MM.1S (cell line): ENCODE data around the gene CRTC2.

Experiments used
- DNase-seq: peaks from one replicate; pipeline ENCODE4 v3.0.0-alpha.2; 2015
- H2AFZ ChIP-seq: fragments of 300-600 bp; sonication (generic); 2 replicates; pipeline ENCODE4 v1.6.0; 2016; ENCODE audit warnings: antibody characterized with exemption, low read length
- H3F3A ChIP-seq: fragments of 300-600 bp; sonication (generic); 2 replicates; pipeline ENCODE4 v1.6.1; 2016; ENCODE audit warnings: mild to moderate bottlenecking, antibody characterized with exemption, low read length, moderate library complexity, mixed read lengths; ENCODE audit not compliant: insufficient read depth
- H3K27ac ChIP-seq: fragments of 300-600 bp; sonication (generic); 2 replicates; pipeline ENCODE4 v1.5.1; 2016; ENCODE audit warnings: mild to moderate bottlenecking, low read length
- H3K27me3 ChIP-seq: fragments of 300-600 bp; sonication (generic); replicated peaks from 2 replicates; pipeline ENCODE4 v1.6.0; 2016; ENCODE audit warnings: low read length; ENCODE audit not compliant: insufficient read depth
- H3K36me3 ChIP-seq: fragments of 300-600 bp; sonication (generic); replicated peaks from 2 replicates; pipeline ENCODE4 v1.6.1; 2016; ENCODE audit warnings: mild to moderate bottlenecking, low read length, mixed read lengths; ENCODE audit not compliant: insufficient read depth
- H3K4me1 ChIP-seq: fragments of 300-600 bp; sonication (generic); 2 replicates; pipeline ENCODE4 v1.6.1; 2016; ENCODE audit warnings: low read length, mixed read lengths
- H3K4me2 ChIP-seq: fragments of 300-600 bp; sonication (generic); 2 replicates; pipeline ENCODE4 v1.6.0; 2016; ENCODE audit warnings: low read depth, low read length
- H3K4me3 ChIP-seq: fragments of 300-600 bp; sonication (generic); 2 replicates; pipeline ENCODE4 v1.5.1; 2016; ENCODE audit warnings: low read length, mixed read lengths
- H3K79me2 ChIP-seq: fragments of 300-600 bp; sonication (generic); 2 replicates; pipeline ENCODE4 v1.6.1; 2016; ENCODE audit warnings: mixed run types, low read length, mixed read lengths
- H3K9ac ChIP-seq: fragments of 300-600 bp; sonication (generic); 2 replicates; pipeline ENCODE4 v1.6.1; 2016; ENCODE audit warnings: low read length, mixed read lengths
- H3K9me2 ChIP-seq: fragments of 300-600 bp; sonication (generic); replicated peaks from 2 replicates; pipeline ENCODE4 v1.6.1; 2016; ENCODE audit warnings: mild to moderate bottlenecking, low read length, mixed read lengths; ENCODE audit not compliant: insufficient read depth
- H3K9me3 ChIP-seq: fragments of 300-600 bp; sonication (generic); replicated peaks from 2 replicates; pipeline ENCODE4 v1.6.1; 2016; ENCODE audit warnings: mild to moderate bottlenecking, low read length, mixed read lengths; ENCODE audit not compliant: insufficient read depth
- H4K20me1 ChIP-seq: fragments of 300-600 bp; sonication (generic); 2 replicates; pipeline ENCODE4 v1.6.1; 2016; ENCODE audit warnings: mild to moderate bottlenecking, low read length, moderate library complexity, mixed read lengths; ENCODE audit not compliant: insufficient read depth
- EZH2 ChIP-seq: fragments of 300-600 bp; sonication (generic); optimal IDR thresholded peaks from 2 replicates; pipeline ENCODE3; 2017; ENCODE audit warnings: low read depth, mild to moderate bottlenecking, antibody characterized with exemption, low read length, mixed read lengths
- EZH2phosphoT487 ChIP-seq: fragments of 300-600 bp; sonication (generic); IDR thresholded peaks from 2 replicates; pipeline ENCODE4 v1.6.1; 2018; ENCODE audit warnings: antibody characterized with exemption, low read length
- TF ChIP-seq, protein P1 (sequence below): fragments of 300-600 bp; sonication (generic); IDR thresholded peaks from 2 replicates; pipeline ENCODE4 v1.5.1; 2016; ENCODE audit warnings: antibody characterized with exemption, low read length, mixed read lengths

The CRTC2 gene

DNA sequence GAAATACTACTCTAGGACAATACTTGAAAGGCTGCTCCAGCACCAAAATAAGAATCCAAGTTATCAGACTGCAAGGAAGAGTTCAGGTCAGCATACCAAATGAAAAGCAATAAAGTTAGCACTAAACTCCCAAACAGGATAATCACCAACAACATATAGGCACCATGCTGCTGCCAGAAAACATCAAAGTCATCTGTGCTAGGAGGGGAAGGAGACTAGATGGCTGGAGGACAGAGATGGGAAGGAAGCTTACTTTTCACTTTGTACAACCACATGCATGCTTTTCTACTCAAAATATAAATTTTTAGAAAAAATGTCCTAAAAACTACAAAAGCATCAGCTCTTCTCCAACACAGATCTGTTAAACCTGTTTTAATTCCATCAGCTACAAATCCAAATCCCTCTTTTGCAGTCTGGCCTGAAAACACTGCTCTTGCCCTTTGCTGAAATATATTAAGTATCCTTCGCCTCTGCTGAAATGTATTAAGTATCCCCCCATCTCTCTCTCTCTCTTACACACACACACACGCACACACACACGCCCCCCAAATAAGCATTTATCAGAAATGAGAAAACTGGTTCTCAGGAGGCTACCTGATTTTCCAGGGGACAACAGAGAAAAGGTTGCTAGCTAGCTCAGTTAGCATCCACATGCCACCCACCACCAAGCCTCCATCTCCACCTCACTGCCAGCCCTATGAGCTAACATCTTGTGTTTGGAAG is 37.2 kb downstream of the CRTC2 start:
- Histone ChIP-seq H3K4me2 (peak overlapping the region; percentile 71), H3K9ac (peak overlapping the region; percentile 62; the same call in 1 of the 2 replicates), H2AFZ (no peak overlapping the region), H3K79me2 (peaks cover 70% of the 10 kb centered on the region), H3K9me2 (no peaks in the 10 kb centered on the region), H3F3A (peaks cover 28% of the 10 kb centered on the region), H3K36me3 (no peaks in the 10 kb centered on the region), H4K20me1 (peaks cover 31% of the 10 kb centered on the region), H3K4me3 (peak overlapping the region; percentile 71), H3K4me1 (peaks cover 24% of the 10 kb centered on the region), H3K9me3 (no peaks in the 10 kb centered on the region), H3K27ac (no peak overlapping the region), H3K27me3 (no peaks in the 10 kb centered on the region)
- DNase-seq, result no peak
- TF ChIP-seq EZH2phosphoT487 (no peak), EZH2 (no peak)

DNA sequence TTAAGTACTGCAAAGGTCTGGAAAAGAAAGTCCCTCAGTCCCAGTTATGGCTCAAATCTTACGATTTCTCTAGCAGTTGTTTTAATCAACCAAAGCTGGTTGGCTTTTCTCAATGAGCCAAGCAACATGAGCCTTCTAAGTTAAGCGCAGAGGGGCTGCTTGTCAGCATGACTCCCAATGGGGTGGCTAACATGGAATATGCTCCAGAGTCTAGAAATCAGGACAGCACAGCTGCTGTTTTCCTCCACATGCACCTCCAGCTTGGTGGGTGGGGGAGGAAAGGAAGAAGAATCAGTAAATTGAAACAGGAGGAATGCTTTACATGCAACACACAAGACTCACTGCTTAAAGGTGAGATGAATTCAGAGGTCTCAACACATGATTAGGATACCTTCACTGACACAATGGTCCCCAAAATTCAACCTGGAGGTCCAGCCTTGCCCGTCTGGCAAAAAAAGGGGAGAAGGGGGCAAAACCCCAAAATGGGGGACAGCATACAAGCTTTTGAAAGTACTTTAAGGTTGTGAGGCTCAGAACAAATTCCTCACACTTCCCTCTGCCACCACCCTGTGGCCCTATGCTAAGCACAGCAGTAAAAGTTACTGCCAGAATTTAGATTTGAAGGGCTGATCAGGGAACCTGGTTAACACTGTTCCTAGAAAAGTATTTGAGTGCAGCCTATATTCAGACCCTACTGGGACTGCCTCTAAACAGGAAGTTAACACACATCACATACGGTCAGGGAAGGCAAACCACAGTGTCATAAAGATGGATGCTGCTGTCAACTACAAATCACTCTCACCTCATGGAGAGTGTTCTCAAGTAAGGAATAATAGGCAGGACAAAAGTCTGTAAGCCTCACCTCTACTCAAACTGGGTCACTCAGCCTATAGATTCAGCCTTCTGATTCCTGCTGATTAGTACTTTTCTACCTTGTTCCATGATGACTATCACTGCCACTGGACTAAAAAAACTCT is 38.2 kb downstream of the CRTC2 start:
- Histone ChIP-seq H3K4me2 (peak overlapping the region; percentile 71), H3K79me2 (peaks cover 81% of the 10 kb centered on the region), H3F3A (peaks cover 20% of the 10 kb centered on the region), H3K9me2 (no peaks in the 10 kb centered on the region), H3K27me3 (no peaks in the 10 kb centered on the region), H3K27ac (no peak overlapping the region), H3K4me3 (peak overlapping the region; percentile 71; the same call in 1 of the 2 replicates), H4K20me1 (peaks cover 31% of the 10 kb centered on the region), H3K9me3 (no peaks in the 10 kb centered on the region), H3K4me1 (peaks cover 24% of the 10 kb centered on the region), H3K36me3 (no peaks in the 10 kb centered on the region), H2AFZ (no peak overlapping the region), H3K9ac (peak overlapping the region; percentile 7; the same call in 1 of the 2 replicates)
- TF ChIP-seq, protein P1, sequence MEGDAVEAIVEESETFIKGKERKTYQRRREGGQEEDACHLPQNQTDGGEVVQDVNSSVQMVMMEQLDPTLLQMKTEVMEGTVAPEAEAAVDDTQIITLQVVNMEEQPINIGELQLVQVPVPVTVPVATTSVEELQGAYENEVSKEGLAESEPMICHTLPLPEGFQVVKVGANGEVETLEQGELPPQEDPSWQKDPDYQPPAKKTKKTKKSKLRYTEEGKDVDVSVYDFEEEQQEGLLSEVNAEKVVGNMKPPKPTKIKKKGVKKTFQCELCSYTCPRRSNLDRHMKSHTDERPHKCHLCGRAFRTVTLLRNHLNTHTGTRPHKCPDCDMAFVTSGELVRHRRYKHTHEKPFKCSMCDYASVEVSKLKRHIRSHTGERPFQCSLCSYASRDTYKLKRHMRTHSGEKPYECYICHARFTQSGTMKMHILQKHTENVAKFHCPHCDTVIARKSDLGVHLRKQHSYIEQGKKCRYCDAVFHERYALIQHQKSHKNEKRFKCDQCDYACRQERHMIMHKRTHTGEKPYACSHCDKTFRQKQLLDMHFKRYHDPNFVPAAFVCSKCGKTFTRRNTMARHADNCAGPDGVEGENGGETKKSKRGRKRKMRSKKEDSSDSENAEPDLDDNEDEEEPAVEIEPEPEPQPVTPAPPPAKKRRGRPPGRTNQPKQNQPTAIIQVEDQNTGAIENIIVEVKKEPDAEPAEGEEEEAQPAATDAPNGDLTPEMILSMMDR, result peak; percentile 48
- no peak for TF ChIP-seq EZH2phosphoT487
- no peak for TF ChIP-seq EZH2
- DNase-seq, result peak; percentile 30

- Histone ChIP-seq H3K27me3 (no peaks in the 10 kb centered on the region), H3K9ac (no peak overlapping the region), H3K27ac (no peak overlapping the region), H4K20me1 (peaks cover 31% of the 10 kb centered on the region), H2AFZ (no peak overlapping the region), H3K9me3 (no peaks in the 10 kb centered on the region), H3K4me3 (no peak overlapping the region), H3K4me2 (no peak overlapping the region), H3K9me2 (no peaks in the 10 kb centered on the region), H3K4me1 (peaks cover 19% of the 10 kb centered on the region), H3F3A (peaks cover 2% of the 10 kb centered on the region), H3K36me3 (no peaks in the 10 kb centered on the region), H3K79me2 (peaks cover 100% of the 10 kb centered on the region)
- TF ChIP-seq, protein P1, result no peak
- TF ChIP-seq EZH2phosphoT487 (no peak), EZH2 (no peak)
- no peak for DNase-seq
Observed at GRCh38 chr1:153916297-153916696, 42.1 kb downstream of the CRTC2 start.
